Cerebellar nuclear complex (tissue), 1 donor: Measurements from ENCODE around the gene ATN1.
"Not testable (repeated sequence)": the region's sequence is repeated elsewhere in the genome, so short reads cannot be mapped to it uniquely, and the experiment has no call there.

ENCODE experiments used
- DNase-seq, 2 experiments: peaks; one replicate each; lab custom pipeline; 2025; lab: John Stamatoyannopoulos, UW

ATN1 gene, protein sequence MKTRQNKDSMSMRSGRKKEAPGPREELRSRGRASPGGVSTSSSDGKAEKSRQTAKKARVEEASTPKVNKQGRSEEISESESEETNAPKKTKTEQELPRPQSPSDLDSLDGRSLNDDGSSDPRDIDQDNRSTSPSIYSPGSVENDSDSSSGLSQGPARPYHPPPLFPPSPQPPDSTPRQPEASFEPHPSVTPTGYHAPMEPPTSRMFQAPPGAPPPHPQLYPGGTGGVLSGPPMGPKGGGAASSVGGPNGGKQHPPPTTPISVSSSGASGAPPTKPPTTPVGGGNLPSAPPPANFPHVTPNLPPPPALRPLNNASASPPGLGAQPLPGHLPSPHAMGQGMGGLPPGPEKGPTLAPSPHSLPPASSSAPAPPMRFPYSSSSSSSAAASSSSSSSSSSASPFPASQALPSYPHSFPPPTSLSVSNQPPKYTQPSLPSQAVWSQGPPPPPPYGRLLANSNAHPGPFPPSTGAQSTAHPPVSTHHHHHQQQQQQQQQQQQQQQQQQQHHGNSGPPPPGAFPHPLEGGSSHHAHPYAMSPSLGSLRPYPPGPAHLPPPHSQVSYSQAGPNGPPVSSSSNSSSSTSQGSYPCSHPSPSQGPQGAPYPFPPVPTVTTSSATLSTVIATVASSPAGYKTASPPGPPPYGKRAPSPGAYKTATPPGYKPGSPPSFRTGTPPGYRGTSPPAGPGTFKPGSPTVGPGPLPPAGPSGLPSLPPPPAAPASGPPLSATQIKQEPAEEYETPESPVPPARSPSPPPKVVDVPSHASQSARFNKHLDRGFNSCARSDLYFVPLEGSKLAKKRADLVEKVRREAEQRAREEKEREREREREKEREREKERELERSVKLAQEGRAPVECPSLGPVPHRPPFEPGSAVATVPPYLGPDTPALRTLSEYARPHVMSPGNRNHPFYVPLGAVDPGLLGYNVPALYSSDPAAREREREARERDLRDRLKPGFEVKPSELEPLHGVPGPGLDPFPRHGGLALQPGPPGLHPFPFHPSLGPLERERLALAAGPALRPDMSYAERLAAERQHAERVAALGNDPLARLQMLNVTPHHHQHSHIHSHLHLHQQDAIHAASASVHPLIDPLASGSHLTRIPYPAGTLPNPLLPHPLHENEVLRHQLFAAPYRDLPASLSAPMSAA (N-terminal part only)

DNA sequence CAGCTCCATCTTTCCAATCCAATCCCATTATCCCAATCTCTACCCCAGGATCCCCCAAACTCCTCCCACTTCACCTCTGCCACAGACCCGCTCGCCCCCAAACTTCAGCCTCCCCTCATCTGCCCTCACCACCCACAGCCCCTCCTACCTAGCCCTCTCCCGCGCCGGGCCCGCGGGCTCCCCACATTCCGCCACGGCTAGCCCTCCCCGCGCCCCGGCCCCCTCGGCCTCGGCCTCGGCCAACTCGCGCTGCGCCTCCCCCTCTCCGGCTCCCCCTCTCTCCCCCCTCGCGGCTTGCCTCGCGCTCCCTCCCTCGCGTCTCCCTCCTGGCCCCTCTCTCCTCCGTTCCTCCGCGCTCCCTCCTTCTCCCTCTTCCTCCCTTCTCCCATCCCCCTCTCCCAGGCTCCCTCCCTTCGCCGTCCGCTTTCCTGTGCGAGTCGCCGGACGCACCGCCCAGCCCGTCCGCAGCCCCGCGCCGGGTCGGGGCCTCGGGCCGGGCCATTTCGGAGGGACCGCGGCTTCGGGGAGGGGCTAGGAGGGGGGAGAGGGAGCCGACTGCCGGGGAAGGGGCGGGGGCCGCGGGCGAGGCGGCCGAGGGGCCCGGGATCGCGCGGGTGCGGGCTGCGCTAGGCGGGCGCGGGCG is at the start of gene ATN1:
ATN1 (plus strand) TSS at position 581 of the 643 bp plus-strand sequence. CDS start 6,043 bp downstream, outside the sequence.
- peak in 1 of 2 experiments; percentile 51 for DNase-seq

DNA sequence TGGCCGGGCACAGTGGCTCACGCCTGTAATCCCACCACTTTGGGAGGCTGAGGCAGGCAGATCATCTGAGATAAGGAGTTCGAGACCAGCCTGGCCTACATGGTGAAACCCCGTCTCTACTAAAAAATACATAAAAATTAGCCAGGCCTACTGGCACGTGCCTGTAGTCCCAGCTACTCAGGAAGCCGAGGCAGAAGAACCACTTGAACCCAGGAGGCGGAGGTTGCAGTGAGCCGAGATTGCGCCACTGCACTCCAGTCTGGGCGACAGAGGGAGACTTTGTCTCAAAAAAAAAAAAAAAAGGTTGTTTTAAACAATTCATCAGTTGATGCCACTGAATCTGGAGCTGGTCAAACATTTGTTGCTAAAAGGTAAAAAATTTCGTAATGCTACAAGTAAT is 47.9 kb upstream of the ATN1 start:
- DNase-seq = not testable (repeated sequence)

DNA sequence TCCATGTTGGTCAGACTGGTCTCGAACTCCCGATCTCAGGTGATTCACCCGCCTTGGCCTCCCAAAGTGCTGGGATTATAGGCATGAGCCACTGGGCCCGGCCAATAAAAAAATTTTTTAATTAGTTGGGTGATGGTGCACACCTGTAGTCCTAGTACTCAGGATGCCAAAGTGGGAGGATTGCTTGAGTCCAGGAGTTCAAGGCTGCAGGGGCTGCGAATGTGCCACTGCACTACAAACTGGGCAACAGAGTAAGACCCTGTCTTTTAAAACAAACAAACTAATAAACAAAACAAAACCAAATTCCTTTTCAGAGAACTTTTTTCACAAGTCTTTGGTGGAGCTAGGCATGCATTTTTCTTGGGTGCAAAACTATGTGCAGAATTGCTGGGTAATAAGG is 44.5 kb upstream of the ATN1 start:
- DNase-seq = no peak

DNA sequence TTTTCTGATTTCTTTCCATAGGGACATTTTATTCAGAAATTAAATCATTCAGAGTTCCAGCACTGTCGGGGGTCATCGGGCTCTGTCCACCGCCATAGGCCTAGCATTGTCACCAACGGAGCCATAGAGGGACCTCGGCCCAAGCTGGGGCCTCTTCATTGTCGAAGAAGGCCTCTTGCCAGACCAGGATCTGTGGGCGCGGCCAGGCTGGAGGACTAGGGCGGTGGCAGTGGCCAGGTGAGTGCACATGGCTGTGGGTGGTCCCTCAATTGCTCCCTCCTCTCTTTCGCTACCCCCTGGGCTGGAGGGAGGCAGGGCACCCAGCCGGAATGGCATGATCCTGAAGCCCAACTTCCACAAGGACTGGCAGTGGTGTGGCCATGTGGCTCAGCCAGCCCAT is 44.1 kb upstream of the ATN1 start:
- DNase-seq = no peak

DNA sequence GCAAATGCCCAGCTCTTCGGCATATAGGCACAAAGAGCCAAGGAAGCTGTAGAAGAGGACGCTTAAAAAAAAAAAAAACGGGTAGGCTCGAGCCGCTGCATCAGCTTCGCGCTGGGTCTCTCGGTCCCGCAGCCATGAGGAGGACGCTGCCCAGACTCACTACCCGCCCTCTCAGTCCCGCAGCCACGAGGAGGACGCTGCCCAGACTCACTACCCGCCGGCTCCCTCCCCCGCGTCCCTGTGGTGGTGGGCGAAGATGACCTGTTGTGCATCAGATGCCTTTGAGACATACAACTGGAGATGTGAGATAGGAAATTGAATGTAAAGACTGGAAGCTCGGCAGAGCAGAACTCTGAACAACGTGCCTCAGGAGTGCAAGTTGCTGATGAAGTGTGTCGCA is 43.2 kb upstream of the ATN1 start:
- no peak for DNase-seq

DNA sequence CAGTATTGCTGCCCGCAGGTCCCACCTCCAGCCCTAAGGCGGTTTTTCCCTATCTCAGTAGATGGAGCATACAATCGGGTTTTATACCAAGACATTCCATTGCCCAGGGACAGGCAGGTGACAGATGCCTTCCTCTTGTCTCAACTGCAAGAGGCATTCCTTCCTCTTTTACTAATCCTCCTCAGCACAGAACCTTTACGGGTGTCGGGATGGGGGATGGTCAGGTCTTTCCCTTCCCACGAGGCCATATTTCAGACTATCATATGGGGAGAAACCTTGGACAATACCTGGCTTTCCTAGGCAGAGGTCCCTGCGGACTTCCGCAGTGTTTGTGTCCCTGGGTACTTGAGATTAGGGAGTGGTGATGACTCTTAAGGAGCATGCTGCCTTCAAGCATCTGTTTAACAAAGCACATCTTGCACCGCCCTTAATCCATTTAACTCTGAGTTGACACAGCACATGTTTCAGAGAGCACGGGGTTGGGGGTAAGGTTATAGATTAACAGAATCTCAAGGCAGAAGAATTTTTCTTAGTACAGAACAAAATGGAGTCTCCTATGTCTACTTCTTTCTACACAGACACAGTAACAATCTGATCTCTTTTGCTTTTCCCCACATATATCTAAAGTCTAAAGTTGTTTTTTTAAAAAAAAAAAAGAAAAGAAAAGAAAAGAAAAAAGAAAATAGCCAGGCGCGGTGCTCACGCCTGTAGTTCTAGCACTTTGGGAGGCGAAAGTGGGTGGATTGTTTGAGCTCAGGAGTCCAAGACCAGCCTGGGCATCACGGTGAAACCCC is 41.4 kb upstream of the ATN1 start:
- not testable (repeated sequence) for DNase-seq

DNA sequence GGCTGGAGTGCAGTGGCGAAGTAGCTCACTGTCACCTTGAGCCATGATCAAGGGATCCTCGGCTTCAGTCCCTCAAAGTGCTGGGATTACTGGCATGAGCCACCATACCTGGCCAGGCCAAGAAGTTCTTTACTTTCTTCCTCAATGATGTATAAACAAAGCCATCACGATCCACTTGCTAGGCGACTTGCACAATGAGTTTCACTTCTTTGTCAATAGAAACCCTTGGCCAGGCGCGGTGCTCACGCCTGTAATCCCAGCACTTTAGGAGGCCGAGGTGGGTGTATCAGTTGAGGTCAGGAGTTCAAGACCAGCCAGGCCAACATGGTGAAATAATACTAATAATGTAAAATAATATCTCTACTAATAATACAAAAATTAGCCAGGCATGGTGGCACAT is 40.3 kb upstream of the ATN1 start:
- no peak for DNase-seq

DNA sequence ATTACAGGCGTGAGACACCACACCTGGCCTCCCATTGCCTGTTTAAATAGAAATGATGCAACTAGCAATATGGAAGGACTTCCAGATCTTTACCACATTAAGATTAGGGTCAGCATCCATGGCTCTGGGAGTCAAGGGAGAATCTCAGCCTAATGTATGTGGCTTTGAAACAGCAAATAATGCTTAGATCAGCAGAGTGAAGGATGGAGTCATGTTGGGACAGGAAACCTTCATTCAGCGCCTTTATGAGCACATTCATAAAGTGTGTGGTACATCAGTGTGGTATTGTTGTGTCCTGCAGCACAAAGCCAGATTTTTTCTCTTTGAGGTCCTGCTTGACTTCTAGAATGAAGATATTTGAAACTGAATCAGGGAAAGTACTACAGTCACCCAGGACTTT is 39.4 kb upstream of the ATN1 start:
- no peak for DNase-seq

DNA sequence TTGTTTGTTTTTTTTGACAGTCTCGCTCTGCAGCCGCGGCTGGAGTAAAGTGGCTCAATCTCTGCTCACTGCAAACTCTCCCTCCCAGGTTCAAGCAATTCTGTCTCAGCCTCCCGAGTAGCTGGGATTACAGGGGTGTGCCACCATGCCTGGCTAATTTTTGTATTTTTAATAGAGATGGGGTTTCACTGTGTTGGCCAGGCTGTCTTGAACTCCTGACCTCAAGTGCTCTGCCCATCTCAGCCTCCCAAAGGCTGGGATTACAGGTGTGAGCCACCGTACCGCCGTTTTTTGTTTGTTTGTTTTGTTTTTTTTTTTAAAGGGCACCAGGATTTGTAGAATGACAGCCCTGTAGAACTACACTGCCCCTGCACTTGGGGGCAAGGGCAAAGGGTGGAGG is 39.0 kb upstream of the ATN1 start:
- not testable (repeated sequence) for DNase-seq

DNA sequence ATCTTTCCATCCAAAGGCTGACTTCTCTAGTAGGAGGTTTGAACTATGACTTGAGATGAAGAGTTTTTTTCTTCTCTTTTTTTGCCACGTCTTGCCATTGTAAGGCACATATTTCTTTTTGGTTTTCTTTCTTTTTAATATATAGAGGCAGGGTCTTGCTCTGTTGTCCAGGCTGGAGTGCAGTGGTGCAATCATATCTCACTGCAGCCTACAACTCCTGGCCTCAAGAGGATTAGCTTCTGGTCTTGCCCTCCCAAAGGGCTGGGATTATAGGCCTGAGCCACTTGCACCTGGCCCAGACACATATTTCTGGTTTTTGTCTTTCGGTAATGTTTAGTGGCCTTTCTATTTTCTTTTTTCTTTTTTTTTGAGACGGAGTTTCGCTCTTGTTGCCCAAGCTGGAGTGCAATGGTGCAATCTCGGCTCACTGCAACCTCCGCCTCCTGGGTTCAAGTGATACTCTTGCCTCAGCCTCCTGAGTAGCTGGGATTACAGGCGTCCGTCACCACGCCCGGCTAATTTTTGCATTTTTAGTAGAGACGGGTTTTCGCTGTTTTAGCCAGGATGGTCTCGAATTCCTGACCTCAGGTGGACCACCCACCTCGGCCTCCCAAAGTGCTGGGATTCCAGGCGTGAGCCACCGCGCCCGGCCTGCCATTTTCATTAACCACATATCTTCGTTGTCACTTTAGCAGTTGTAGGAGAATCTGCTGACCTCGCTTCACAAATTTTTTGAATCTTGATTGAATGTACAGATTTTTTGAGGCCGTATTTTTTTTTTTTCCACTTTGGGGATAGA is 37.8 kb upstream of the ATN1 start:
- DNase-seq = not testable (repeated sequence)

DNA sequence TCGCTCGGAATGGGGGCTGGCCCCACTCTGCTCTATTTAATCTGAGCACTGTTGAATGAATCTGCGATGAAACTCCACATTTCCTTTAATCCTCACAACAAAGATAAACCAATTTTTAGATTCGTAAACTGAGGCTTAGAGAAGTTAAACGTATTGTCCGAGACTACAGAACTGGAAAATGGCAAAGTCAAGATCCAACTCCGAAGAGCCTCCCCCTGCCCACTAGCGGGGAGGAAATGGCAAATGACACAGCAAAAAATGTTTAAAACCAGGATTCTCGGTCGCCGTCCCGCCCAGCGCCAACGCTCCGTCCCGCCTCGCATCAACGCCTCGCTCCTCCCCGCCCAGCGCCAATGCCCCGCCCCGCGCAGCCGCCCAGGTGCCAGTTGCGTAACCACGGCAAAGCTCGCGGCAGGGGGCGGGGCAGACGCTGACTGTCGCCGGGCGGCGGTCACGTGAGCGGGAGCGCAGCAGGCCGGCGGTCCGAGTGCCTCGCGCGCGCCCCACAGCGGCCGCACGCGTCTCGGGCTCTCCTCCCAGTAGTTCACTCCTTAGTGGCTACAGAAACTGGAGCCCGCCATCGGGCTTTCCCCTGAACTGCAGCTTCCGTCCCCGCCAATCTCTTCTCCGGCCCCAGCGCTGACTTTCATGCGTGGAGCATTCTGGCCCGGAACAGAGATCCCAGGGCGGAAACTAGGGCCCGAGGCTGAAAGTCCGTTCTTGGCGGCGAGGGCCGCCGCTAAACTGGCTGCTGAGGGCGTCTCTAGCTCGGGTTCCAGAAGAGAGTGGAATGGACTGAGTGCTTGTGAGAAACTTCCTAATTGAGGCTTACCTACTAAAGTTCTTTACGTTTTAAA is 36.7 kb upstream of the ATN1 start:
- DNase-seq = peak; percentile 79 to 81

DNA sequence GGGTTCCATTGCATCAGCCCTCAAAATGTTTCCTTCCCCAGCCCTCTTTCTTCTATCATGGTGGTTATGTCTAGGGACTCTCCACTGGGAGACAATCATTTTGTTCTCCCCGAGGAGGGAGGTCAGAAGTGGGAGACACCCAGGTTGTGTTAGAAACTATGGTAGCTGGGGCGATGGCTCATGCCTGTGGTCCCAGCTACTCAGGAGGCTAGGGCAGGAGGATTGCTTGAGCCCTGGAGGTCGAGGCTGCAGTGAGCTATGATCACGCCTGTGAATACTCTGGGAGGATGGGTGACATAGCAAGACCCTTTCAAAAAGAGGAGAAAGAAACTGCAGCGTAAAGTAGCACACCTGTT is 36.1 kb upstream of the ATN1 start:
- no peak for DNase-seq

DNA sequence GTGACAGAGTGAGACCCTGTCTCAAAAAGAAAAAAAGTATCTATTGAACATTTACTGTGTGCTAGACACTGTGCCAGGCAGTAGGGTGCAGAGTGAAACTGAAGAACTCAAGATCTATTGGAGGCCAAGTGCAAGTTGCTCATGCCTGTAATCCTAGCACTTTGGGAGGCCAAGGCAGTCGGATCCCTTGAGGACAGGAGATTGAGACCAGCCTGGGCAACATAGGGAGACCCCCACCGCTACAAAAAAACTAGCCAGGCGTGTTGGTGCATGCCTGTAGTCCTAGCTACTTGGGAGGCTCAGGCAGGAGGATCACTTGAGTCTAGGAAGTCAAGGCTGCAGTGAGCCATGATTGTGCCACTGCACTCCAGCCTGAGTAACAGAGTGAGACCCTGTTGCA is 35.1 kb upstream of the ATN1 start:
- not testable (repeated sequence) for DNase-seq

DNA sequence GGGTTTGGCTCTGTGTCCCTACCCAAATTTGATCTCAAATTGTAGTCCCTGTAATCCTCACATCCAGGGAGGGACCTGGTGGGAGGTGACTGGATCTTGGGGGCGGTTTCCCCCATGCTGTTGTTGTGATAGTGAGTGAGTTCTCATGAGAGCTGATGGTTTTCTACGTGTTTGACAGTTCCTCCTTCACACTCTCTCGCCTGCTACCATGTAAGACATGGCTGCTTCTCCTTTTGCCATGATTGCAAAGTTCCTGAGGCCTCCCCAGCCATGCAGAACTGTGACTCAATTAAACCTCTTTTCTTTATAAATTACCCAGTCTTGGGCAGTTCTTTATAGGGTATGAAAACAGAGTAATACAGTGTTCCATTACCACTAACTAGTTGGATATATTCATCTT is 33.4 kb upstream of the ATN1 start:
- no peak for DNase-seq

DNA sequence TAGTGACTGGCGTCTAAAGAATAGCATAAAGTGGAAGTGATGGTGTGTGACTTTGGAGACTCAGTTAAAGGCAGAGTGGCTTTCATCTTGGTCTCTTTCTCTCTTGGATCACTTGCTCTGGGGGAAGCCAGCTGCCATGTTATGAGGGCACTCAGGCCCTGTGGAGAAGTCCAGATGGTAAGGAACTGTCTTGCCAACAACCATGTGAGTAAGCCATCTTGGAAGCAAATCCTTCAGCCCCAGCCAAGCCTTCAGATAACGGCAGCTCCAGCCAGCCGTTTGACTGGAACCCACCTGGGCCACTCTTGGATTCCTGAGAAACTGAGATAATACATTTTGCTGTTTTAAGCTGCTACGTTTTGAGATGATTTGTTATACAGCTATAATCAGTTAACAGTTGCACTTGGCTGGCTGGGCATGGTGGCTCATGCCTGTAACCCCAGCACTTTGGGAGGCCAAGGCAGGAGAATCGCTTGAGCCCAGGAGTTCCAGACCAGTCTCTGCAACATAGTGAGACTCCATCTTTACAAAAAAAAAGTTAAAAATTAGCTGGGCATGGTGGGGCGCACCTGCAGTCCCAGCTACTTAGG is 30.8 kb upstream of the ATN1 start:
- DNase-seq = peak; percentile 70 to 89

DNA sequence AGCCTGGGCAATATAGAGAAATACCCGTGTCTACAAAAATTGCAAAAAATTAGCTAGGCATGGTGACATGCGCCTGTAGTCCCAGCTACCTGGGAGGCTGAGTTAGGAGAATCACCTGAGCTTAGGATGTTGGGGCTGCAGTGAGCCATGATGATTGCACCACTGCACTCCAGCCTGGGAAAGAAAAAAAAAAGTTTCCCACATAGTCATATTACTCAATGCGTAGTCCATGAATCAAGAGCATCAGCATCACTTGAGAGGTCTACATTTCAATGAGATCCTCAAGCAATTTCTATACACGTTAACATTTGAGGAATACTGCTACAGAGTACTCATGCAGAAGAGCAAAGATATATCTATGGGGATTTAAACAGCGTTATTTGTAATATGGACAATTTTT is 28.3 kb upstream of the ATN1 start:
- DNase-seq = no peak

DNA sequence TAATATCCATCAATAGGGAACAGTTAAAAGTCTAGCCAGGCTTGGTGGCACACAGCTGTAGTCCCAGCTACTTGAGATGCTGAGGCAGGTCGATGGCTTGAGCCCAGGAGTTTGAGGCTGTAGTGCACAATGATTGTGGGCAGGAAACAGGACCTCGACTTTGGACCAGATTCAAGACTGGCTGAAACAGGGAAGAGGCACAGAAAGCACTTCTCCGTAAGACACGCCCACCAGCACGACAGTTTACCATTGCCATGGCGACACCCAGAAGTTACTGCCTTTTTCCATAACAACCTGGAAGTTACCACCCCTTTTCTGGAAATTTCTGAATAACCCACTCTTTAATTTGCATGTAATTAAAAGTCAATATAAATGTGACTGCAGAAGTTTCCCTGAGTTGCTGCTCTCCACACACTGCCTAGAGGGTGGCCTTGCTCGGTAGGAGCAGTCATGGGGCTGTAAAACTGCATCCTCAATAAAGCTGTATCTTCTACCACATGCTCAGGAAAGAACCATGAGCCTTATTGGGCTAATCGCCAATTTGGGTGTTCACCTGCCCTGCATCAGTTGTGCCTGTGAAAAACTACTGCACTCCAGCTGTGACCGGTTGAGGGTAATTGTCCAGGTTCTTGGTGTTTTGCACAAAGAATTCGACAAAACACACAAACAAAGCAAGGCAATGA is 27.8 kb upstream of the ATN1 start:
- DNase-seq = no peak

DNA sequence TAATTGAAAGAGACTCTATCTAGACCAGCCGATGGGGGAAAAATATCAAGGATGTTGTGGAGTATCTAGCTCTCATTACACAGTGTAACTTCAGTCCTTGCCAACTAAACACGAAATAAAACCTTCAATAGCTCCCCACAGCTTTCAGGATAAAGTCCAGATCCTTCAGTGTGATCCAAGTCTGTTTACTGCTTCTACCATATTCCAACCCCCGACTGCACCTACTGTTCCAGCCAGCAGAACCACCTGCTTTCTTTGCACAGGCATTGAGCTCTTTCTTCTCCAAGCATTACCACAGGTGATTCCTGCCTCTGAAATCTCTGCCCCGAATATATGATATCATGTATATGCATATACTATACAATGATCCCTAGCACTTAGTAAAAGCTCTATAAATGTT is 25.3 kb upstream of the ATN1 start:
- no peak for DNase-seq
